Adipocyte (in vitro differentiated cells): ENCODE data around the gene ARL2BP.
A peak's percentile ranks its signal among the peaks of the same experiment; 100 is the strongest.
"Not testable (repeated sequence)": the region's sequence is repeated elsewhere in the genome, so short reads cannot be mapped to it uniquely, and the experiment has no call there.

ENCODE experiments used
- DNase-seq: peaks from one replicate; pipeline ENCODE4 v3.0.0-alpha.2; 2015; ENCODE audit warnings: low read depth
- H3K27me3 ChIP-seq: replicated peaks from 2 replicates; pipeline ENCODE4 v1.7.0; 2013; ENCODE audit warnings: mild to moderate bottlenecking, low read length, moderate library complexity; ENCODE audit not compliant: control insufficient read depth, insufficient read depth
- H3K36me3 ChIP-seq: 2 replicates; pipeline ENCODE4 v1.7.0; 2013; ENCODE audit warnings: low read length, mild to moderate bottlenecking, moderate library complexity; ENCODE audit not compliant: control insufficient read depth, insufficient read depth, severe bottlenecking
- H3K4me1 ChIP-seq: 2 replicates; pipeline ENCODE4 v1.7.0; 2013; ENCODE audit warnings: mild to moderate bottlenecking, low read length, moderate library complexity; ENCODE audit not compliant: control insufficient read depth, insufficient read depth
- H3K4me3 ChIP-seq: 2 replicates; pipeline ENCODE4 v1.7.0; 2013; ENCODE audit warnings: mild to moderate bottlenecking, low read length, moderate library complexity
- H3K9ac ChIP-seq: 2 replicates; pipeline ENCODE4 v1.7.0; 2013; ENCODE audit warnings: mild to moderate bottlenecking, low read length, moderate library complexity
- H3K9me3 ChIP-seq: 2 replicates; pipeline ENCODE4 v1.7.0; 2013; ENCODE audit warnings: mild to moderate bottlenecking, low read length, moderate library complexity; ENCODE audit not compliant: control insufficient read depth

Gene ARL2BP

DNA sequence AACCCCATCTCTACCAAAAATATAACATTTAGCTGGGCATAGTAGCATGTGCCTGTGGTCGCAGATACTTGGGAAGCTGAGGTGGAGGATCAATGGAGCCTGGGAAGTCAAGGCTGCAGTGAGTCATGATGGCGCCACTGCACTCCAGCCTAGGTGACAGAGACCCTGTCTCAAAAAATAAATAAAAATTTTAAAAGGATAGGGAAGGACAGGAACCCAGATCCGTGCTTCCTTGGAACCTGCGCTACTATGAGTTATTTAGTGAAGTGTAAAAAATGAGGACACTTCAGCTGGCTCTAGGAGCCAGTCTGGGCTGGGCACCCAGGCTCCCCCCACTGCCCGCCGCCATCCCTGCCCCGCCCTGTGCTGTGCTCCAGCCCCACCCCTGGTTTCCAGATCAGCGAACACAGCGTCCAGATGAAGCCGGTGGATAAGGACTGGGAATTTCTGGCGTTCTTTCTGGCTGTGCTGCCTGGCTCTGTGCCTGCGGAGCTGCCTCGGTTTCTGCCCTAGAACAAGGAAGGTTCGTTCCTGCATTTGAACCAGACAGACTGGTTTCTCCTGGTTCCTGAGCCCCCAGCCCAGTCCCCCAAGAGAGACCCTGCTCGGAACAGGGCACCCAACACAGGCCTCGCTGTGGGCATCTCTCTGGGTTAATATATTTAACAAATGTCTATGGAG, 20.9 kb downstream of the ARL2BP start:
- Histone ChIP-seq H3K27me3 (peaks cover 20% of the 10 kb centered on the region), H3K36me3 (no peaks in the 10 kb centered on the region), H3K9me3 (no peaks in the 10 kb centered on the region), H3K4me1 (no peaks in the 10 kb centered on the region), H3K4me3 (no peak overlapping the region), H3K9ac (no peak overlapping the region)
- DNase-seq = peak; percentile 53

DNA sequence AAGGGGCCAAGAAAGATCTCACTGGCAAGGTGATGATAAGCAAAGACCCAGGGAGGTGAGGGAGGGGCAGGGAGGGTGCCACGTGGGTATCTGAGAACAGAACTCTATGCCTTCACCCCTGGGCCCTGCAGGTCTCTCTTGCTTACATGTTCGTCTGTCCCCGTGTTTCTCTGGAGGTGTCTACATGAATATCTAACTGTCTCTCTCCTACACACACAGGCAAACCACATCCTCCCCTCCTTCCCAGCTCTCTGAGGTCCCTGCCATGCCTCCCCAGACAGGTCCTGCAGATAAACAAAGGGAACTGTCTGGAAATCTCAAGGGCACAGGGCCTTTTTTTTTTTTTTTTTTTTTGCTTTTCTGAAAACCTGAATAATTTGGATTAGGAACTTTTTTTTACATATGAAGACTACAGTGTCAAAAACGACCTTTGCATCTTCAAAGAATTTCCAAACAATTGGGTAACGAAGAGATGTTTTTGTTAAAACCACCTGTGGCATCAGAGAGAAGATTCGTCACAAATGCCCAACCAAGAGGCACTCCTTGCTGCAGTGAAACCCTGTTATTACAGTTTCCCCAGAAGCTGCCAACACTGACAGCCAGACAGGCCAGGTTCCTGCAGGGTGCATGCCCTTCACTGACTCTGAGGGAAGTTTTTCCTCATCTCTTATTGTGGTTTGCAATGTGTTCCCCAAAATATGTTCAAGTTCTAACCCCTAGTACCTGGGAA, 21.6 kb downstream of the ARL2BP start:
- peaks cover 20% of the 10 kb centered on the region for H3K27me3 ChIP-seq
- no peak for DNase-seq
- no peaks in the 10 kb centered on the region for H3K4me1 ChIP-seq

DNA sequence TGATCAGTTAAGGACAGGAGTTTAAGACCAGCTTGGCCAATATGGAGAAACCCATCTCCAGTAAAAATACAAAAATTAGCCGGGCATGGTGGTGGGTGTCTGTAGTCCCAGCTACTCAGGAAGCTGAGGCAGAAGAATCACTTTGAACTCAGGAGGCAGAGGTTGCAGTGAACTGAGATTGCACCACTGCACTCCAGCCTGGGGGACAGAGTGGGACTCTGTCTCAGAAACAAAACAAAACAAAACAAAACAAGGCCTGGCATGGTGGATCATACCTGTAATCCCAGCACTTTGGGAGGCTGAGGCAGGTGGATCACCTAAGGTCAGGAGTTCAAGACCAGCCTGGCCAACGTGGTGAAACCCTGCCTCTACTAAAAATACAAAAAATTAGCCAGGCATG, 22.3 kb downstream of the ARL2BP start:
- not testable (repeated sequence) for H3K9me3 ChIP-seq, H3K4me3 ChIP-seq, H3K9ac ChIP-seq, H3K4me1 ChIP-seq, H3K36me3 ChIP-seq, DNase-seq
- peaks cover 20% of the 10 kb centered on the region for H3K27me3 ChIP-seq

More for the DNA sequence above, 21.6 kb downstream of the ARL2BP start:
- Histone ChIP-seq H3K4me3 (no peak overlapping the region), H3K36me3 (no peaks in the 10 kb centered on the region), H3K9ac (no peak overlapping the region), H3K9me3 (no peaks in the 10 kb centered on the region)

DNA sequence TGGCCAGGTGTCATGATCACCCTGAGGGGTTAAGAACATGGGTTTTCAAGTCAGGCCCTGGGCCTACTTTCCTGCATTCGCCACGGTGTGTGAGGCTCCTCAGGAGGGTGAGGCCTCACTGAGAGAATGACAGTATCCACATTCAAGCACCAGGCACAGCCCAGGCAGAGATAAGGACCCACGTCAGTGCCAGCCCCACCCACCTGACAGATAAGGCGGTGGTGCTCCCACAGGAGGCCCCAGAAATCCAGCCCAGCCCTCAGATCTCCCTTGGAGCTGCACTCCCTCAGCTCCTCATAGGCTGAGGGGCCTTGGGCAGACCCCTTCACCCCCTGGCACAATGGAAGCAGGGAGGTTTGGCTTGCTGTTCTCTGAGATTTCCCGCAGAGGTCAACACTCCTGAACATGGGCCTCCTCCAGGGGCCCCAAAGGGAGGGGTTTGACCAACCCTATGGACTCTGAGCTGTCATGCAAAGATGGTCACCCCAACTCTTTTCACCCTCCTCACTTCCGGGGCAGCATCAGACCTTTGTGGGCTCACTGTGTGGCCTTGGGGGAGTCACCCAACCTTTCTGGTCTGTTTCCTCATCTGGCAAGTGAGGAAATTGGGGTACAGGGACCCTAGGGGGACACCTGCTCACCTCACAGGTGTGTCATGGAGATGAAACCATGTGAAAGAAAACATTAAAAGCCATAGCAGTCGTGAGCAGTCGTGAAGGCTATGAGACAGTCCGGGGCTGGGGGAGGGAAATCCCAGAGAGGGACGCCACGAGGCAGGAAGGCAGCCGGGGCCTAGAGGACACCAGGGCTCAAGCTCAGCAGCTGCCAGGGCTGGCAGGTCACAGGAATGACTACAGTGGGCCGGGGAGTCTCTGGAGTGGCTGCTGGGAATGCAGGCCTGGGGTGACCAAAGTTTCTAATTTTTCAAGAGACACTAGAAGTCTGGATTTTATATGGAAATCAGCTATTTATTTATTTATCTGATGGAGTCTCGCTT, 24.0 kb downstream of the ARL2BP start:
- no peak overlapping the region for H3K9ac ChIP-seq
- DNase-seq = no peak
- H3K36me3 ChIP-seq = no peaks in the 10 kb centered on the region
- H3K4me1 ChIP-seq = no peaks in the 10 kb centered on the region
- no peak overlapping the region for H3K4me3 ChIP-seq
- peaks cover 20% of the 10 kb centered on the region for H3K27me3 ChIP-seq
- no peaks in the 10 kb centered on the region for H3K9me3 ChIP-seq

DNA sequence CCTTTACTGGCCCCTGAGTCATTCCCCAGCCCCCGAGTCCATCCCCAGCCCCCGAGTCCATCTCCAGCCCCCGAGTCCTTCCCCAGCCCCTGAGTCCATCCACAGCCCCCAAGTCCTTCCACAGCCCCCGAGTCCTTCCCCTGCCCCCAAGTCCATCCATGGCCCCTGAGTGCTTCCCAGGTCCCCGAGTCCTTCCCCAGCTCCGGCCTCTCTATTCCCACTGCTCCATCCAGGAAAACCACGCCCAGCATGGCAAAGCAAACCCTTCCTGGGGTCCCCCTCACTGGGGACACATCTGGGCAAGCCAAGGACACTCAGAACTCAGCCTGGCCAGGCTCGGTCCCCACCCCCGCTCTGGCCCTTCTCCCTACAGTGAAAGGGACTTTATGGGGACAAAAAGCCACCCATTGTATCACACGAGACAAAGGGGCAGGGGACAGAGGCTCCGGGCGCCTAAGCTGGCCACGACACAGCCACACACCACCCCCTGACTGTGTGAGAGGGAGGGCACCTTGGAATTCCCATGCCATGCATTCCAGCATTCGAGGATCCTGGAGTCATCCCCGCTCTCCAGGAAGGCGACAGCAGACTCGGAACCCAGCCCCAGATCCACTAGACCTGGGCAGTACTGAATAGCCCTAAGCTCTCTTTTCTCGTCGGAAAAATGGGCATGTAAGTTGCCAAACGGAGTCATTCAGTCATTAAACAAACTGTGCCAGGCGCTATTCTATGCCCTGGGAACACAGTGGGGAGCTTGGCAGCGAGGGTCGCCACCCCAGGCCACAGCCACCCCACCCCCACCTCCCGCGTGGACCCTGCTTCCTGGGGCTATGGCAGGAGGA, 25.4 kb downstream of the ARL2BP start:
- DNase-seq = no peak
- Histone ChIP-seq H3K36me3 (no peaks in the 10 kb centered on the region), H3K9me3 (no peaks in the 10 kb centered on the region), H3K4me1 (no peaks in the 10 kb centered on the region), H3K4me3 (no peak overlapping the region), H3K9ac (no peak overlapping the region), H3K27me3 (peaks cover 14% of the 10 kb centered on the region)

DNA sequence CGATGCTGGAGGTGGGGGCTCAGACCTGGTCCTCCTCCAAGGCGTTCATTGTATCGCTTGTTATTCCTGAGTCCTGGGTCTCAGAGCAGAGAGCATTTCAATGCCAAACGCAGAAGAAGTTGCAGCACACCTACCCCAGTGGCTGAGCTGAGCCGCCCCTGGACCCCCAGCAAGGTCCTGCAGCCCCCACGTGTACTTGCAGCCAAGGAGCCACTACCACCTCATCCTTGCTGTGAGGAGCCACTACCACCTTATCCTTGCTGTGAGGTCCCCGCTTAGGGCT, 25.9 kb downstream of the ARL2BP start:
- no peaks in the 10 kb centered on the region for H3K9me3 ChIP-seq
- no peaks in the 10 kb centered on the region for H3K36me3 ChIP-seq
- H3K9ac ChIP-seq = no peak overlapping the region
- H3K27me3 ChIP-seq = peaks cover 12% of the 10 kb centered on the region
- no peaks in the 10 kb centered on the region for H3K4me1 ChIP-seq
- DNase-seq = no peak
- no peak overlapping the region for H3K4me3 ChIP-seq

DNA sequence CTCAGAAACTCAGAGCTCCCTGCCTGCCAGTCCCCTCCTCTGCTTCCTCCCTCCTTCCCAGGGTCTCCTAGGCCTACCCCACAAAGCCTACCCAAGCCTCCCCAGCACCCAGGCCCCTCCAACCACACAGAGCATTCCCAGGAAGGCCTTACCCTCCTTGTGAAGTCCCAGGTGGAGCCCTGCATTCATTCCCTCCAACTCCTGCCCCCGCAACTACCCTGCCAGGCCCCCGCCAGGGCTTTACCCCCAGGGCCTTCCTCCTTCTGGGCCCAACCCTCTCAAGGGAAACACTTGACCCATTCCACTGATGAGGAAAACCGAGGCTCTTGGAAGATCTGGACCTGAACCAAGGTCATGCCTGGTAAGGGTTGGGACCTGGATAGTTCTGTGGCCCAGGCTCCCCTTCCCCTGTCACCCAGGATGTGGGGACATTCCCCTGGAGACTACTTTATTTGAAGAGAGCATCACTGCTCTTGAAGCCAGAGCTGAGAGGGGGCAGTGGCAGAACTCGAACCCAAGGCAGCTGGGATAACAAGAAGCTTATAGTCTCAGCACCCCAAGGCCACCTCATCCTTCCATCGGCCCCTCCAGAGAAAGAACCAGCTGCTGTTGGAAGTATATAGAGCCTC, 26.9 kb downstream of the ARL2BP start:
- Histone ChIP-seq H3K4me3 (no peak overlapping the region), H3K36me3 (no peaks in the 10 kb centered on the region), H3K27me3 (peaks cover 8% of the 10 kb centered on the region), H3K4me1 (no peaks in the 10 kb centered on the region), H3K9ac (no peak overlapping the region), H3K9me3 (no peaks in the 10 kb centered on the region)
- no peak for DNase-seq

DNA sequence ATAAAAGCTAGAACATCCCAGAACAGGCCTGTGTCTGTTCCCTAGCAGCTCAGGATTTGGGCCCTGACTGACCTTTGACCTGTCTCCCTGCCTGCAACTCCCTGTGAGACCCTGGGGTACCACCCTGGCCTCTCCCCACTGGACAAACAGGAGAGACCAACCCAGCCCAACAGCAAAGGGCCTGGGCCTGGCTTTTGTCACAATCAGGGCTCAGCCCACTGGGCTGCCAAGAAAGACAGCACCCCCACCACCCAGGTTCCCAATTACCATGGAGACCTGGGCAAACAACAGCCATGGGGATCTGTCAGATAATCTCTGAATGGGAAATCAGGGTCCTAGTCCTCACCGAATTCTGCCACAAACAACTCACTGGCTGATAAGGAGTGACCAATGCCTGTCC, 28.3 kb downstream of the ARL2BP start:
- H3K9ac ChIP-seq = no peak overlapping the region
- DNase-seq = no peak
- H3K4me3 ChIP-seq = no peak overlapping the region
- peaks cover 3% of the 10 kb centered on the region for H3K4me1 ChIP-seq
- H3K36me3 ChIP-seq = no peaks in the 10 kb centered on the region
- H3K27me3 ChIP-seq = no peaks in the 10 kb centered on the region
- no peaks in the 10 kb centered on the region for H3K9me3 ChIP-seq

DNA sequence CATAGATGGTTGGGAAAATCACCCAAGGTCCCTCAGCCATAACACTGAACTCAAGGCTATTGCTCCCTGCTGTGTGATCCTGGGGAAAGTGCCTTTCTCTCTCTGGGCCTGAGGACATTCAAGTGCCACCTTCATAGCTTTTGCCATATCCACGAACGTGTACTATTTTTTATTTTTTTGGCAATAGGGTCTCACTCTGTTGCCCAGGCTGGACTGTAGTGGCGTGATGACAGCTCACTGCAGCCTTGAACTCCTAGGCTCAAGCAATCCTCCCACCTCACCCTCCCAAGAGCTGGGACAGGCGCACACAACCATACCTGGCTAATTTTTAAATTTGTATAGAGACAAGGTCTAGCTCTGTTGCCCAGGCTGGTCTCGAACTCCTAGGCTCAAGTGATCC, 28.8 kb downstream of the ARL2BP start:
- DNase-seq = no peak
- Histone ChIP-seq H3K27me3 (no peaks in the 10 kb centered on the region), H3K9me3 (no peaks in the 10 kb centered on the region), H3K4me1 (peaks cover 3% of the 10 kb centered on the region), H3K4me3 (no peak overlapping the region), H3K9ac (no peak overlapping the region), H3K36me3 (no peaks in the 10 kb centered on the region)

DNA sequence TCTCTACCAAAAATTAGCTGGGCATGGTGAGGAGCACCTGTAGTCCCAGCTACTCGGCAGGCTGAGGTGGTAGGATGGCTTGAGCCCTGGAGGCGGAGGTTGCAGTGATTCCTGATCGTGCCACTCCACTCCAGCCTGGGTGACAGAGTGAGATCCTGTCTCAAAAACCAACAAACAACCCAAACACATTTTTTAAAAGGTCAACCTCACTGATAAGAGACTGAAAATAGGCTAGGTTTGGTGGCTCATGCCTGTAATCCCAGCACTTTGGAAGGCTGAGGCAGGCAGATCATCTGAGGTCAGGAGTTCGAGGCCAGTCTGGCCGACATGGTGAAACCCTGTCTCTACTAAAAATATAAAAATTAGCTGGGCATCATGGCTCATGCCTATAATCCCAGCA, 30.9 kb downstream of the ARL2BP start:
- H3K27me3 ChIP-seq, H3K4me1 ChIP-seq, H3K9ac ChIP-seq, DNase-seq, H3K9me3 ChIP-seq, H3K4me3 ChIP-seq, H3K36me3 ChIP-seq: not testable (repeated sequence)
